ENCODE results near the gene JSRP1.

- no peak for TF ChIP-seq CTCF (IDR thresholded peaks at IDR 0.05; ENCODE audit: control extremely low read depth in 1 of 3, insufficient read depth in 1 of 3, low read depth in 1 of 3, low read length in 3 of 3)
- TF ChIP-seq RXRA (IDR thresholded peaks at IDR 0.05; ENCODE audit: insufficient read depth, low read depth, low read length) = no peak
Observed at GRCh38 chr19:2249010-2249866, 7.0 kb downstream of the JSRP1 start, which contains the start of gene AMH.
